Fibroblast of skin of left biceps (primary cell): ENCODE results near the gene CALCB.
"Not testable (repeated sequence)": the region's sequence is repeated elsewhere in the genome, so short reads cannot be mapped to it uniquely, and the experiment has no call there.

Source experiments
- DNase-seq, 2 experiments: peaks; one replicate each; pipeline ENCODE4 v3.0.0-alpha.2; 2013; ENCODE audit warnings: low read depth in 2 of 2

CALCB gene, protein sequence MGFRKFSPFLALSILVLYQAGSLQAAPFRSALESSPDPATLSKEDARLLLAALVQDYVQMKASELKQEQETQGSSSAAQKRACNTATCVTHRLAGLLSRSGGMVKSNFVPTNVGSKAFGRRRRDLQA

DNA sequence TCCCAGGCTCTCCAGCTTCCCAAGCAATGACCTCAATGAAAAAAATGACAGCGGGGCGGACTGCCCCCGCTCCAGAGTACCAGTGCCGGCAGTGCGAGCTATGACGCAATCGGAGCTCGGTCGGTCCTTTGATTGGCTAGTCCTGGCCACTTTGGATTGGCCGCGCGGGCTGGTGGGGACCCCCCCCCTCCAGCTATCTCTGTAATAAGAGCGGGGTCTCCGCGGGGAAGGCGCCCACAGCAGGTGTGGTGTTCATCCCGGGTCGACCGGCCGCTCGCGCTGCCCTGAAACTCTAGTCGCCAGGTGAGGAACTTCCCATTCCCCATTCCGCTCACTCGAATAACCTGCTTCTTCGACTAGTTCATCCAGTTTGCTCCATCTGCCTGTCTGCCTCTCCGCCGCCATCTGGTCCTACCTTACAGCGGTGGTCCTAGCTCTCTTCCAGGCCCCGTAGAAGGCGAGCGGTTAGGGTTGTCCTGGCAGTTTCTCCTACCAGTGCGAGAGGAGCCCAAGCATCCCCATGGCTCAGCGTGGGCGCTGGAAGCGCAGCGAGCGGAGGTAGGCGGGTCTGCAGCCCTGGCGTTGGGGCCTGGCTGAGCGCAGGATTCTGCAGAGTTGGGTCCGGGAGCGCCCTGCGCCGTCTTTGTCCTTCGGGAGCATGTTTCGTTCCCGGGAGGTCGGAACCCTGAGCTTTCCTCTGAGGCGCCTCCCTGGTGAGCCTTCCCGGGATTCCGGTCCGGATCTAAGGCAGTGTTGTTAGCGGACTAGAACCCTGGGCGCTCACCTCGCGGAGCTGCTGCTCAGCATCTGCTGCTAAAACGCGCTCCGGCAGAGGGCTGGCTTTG lies at the start of gene CALCB:
Gene CALCB, plus strand, starts transcription at position 233 of the 845 bp plus-strand sequence. CDS start 1,126 bp downstream, outside the sequence.
- no peak for DNase-seq

- no peak for DNase-seq
These were observed 46.4 kb upstream of the CALCB start for GRCh38 chr11:15027011-15027410.

- DNase-seq, result no peak
These were observed 45.4 kb upstream of the CALCB start for GRCh38 chr11:15027956-15028355.

- DNase-seq, result no peak
These were observed 45.0 kb upstream of the CALCB start for GRCh38 chr11:15028379-15028778.

GRCh38 chr11:15031945-15032344 lies 41.4 kb upstream of the CALCB start:
- not testable (repeated sequence) for DNase-seq

DNA sequence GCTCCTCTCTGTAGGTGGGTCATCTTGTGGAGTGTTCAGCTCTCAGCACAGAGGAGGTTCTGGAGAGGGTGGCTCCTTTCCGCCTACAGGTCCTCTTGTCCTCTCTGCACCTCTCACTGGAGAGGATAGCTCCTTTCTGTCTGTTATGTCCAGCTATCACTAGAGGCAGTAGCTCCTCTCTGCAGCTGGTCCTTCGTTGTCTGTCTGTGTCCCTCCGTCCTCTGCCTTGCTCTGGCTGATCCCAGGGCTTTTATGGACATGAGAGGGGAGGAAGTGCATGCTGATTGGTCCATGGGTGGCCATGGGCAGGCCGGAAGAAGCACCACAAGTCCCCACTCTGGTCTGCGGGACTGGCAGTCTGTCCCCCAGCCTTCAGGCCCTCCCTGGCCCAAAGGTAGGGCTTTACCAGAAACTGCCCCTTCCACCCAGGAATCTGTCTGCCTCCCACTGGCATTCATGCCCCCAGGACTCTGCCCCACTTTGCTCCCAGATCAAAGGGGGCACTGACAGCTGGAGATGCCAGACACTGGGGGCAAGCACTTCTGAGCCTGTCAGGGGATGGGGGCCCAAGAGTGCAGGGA lies 38.6 kb upstream of the CALCB start:
- DNase-seq, result no peak

GRCh38 chr11:15035283-15035682 lies 38.1 kb upstream of the CALCB start:
- DNase-seq, result no peak

DNA sequence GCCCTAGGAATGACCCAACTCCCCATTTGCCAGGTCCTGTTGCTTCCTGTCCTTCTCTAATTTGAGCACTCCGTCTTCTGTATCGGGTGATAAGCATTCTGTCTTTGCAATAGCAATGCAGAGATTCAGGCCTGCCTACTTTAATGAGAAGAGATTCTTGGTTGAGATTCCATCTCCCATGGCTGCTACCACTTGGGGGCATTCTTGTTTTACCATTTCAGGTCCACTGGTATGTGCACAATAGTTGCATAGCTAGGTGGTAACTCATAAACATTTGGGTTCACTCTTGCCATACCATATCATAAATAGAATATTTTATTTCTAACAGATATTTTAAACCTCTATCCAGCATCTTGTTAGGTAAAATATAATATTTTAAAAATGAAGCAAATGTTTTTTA lies 34.4 kb upstream of the CALCB start:
- no peak for DNase-seq

DNA sequence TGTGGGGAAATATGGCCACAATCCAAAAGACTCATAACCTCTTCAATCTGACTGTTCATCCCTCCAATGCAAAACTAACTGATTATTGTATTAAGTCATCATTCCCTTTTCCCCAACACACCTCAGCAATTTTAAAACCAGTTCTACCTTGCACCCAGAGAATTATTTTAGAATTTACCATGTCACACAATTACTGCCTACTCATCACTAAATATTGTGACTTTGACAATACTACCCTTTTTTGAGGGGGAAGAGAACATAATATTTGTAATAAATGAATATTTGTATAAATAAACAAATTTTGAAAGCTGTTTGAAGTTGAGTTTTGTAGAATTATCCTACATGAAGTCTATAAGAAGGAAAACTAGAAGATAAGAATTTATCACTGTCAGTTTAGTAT lies 28.2 kb upstream of the CALCB start:
- DNase-seq, result no peak

DNA sequence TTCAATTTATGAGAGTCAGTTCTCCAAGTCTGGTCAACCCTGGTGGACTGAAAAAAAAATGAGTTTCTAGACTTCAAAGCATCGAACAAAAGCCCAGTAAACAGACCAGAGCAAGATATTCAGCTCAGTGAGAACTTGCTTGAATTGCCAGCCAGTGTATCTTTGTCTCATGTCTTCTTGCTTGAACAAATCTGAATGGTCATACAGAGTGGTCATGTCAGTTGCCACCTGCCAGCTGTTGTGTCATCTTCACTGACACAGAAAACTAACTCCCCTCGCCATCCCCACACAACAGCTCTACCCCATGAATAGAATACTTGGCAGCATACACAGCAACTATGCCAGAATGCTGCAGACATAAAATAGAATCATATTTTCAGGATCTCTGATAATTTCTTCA lies 27.5 kb upstream of the CALCB start:
- no peak for DNase-seq

- DNase-seq, result not testable (repeated sequence)
These were observed 26.7 kb upstream of the CALCB start for GRCh38 chr11:15046673-15047072.

GRCh38 chr11:15048616-15049015 lies 24.8 kb upstream of the CALCB start:
- DNase-seq, result no peak

DNA sequence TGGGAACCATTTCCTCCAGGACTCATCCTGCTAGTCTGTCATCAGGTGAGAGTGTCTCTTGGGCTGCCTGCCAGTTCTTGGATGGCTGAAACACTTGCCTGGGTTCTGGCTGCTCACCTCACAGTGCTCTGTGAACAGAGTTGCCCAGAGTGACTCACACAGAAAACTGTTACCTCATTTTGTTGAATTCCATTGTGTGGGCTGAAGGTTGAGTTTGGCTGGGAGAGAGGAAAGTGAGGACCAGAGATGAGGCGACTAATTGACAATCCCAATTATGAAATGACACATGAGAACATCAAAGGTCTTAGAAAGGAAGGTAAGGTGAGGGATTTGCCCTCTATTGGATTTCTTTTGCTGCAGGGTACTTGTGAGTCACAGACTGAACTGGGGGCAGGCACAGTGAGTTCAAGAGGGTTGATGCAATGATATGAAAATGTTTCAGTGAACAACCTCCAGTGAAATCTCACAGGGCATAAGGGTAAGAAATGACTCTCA lies 20.2 kb upstream of the CALCB start:
- DNase-seq, result no peak

DNA sequence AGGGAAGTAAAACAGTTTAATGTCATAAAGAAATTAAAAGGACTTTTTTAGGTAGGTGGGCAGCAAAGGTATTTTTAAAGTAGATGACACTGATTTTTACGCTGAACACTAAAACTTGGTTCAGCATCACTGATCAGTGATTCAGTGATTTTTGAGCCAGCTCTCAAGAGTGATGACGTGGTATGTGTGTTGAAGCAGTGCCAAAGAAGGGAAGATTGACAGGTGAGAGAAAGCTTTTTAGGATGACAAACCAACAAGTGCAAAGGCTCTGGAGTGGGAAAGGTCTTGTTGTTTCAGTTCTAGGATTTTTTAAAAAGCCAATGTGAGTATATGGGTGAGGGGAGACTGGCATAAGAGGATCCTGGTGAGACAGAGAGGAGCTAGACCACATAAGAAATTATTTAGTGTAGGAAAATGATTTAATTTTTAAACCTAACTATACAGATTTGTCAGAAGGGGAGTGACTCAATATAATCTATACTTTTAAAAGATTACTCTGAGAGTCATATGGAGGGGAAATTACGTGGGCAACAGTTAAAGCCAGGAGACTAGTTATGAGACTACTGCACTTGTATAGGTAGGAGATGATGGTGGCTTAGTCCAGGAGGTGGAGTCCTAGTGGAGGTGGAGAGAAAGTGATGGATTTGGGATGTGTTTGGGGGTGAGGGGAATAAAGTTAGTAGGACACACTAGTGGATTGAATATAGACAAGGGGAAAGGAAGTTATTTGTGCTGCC lies 17.6 kb upstream of the CALCB start:
- no peak for DNase-seq

DNA sequence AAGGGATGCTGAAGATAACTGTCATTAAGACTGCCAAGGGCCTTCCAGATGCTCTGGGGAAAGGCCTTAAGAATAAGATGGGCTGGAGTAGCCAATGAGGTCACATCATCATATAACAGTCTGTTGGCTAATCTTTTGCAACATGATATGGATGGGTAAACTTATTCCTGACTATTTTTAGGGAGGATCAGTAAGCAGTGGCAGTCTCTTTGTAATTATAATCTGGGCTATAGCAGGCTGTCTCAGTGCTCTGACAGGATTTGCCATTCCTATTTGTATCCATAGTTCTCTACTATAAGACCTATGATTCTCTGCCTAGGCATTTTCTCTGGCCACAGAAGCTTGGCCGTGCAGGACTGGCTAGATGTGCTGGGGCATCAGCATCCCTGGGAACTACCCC lies 16.1 kb upstream of the CALCB start:
- no peak for DNase-seq

- DNase-seq, result no peak
These were observed 14.1 kb upstream of the CALCB start for GRCh38 chr11:15059132-15059915.

DNA sequence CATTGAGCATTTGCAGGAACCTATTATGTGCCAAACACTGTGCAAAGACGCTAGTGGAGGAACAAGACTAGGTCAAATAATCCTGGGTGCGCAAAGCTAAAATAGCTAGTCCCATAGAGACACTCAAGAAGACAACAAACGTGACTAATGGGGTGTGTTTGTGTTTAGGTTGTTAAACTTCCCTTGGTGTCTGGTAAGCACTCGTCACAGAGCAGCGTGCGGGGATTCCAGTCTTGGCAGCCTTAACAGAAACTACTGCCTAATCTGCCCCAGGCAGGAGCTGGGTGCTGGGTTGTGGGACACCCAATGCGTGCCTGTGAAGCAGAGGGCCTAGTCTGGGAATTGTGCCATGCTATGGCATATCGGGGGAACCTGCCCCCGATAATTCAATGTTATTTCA lies 10.8 kb upstream of the CALCB start:
- no peak for DNase-seq

DNA sequence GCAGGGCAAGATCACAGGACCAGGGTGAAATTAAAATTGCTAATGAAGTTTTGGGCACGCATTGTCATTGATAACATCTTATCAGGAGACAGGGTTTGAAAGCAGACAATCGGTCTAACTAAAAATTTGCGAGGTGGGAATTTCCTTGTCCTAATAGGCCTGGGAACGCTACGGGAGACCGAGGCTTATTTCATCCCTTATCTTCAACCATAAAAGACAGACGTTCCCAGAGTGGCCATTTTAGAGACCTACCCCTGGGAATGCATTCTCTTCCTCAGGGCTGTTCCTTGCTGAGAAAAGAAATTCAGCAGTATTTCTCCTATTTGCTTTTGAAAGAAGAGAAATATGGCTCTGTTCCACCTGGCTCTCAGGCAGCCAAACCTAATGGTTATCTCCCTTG lies 3.6 kb upstream of the CALCB start:
- not testable (repeated sequence) for DNase-seq

DNA sequence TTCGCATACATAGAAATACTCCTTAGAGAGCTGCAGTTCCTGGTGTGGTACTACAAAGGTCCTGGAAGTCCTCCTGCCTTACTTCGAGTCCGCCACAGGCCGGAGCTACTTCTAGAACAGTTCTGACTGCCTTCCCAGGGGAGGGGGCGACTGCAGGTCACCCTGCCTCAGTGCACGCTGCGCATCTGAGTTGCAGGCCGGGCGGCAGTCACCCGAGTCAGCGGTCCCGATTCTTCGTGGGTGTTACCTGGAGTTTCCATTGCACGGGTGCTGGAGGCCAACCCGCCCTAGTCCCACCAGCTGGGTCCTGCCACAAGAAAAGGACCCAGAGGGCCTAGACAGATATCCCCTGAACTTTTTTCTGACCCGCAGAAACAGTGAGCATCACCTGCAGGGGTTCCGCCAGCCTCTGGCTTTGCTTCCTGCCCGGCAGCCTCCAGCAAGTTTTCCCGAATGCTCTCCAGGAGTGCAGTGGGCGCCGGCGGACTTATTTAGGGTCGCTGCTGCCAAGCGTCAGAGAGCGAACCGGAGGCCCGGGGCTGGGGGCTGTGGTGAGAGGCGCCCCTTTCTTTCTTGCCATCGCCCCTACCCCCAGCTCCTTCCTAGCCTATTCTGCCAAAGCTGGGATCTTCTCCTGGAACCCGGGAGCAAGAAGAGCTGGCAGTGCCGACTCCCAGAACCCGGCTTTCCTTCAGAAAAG lies 1.7 kb upstream of the CALCB start:
- no peak for DNase-seq

GRCh38 chr11:15072551-15073143 lies 746 bp upstream of the CALCB start:
- DNase-seq, result no peak
